Kidney (tissue), 14 donors: ENCODE measurements around the gene TCEA3. TPM values are rescaled to one million over a fixed set of nuclear protein-coding genes. Genes with fewer than 3 reads are reported as not detected.

Experiments used
- DNase-seq, 5 donors: peaks; one replicate each; pipeline ENCODE4 v3.0.0-alpha.2; 2013 to 2020
- FAIRE-seq: peaks from 2 replicates; lab custom pipeline; 2012; peaks lifted over from hg19 to GRCh38; lab: Jason Lieb, UNC
- H3K27ac ChIP-seq, 2 donors: one replicate each; pipeline ENCODE4 v1.7.0; 2013; ENCODE audit warnings: low read depth in 2 of 2, low read length in 2 of 2, inconsistent platforms in 1 of 2
- H3K27me3 ChIP-seq: one replicate; pipeline ENCODE4 v1.7.1; 2013; ENCODE audit warnings: low read length, inconsistent platforms; ENCODE audit not compliant: control insufficient read depth, insufficient read depth
- H3K36me3 ChIP-seq, 3 donors: one replicate each; pipeline versions ENCODE4 v1.7.0 to v1.7.1; 2013; ENCODE audit warnings: low read length in 3 of 3, control low read depth in 1 of 3, inconsistent platforms in 1 of 3; ENCODE audit not compliant: insufficient read depth in 3 of 3, control insufficient read depth in 2 of 3
- H3K4me1 ChIP-seq, 3 donors: one replicate each; pipeline versions ENCODE4 v1.7.0 to v1.7.1; 2013; ENCODE audit warnings: low read length in 3 of 3, inconsistent platforms in 1 of 3, low read depth in 1 of 3; ENCODE audit not compliant: control insufficient read depth in 2 of 3, insufficient read depth in 2 of 3
- H3K4me3 ChIP-seq, 3 donors: one replicate each; pipeline versions ENCODE4 v1.7.0 to v1.8.1; 2013; ENCODE audit warnings: low read length in 3 of 3, control low read depth in 1 of 3, inconsistent platforms in 1 of 3
- H3K9ac ChIP-seq, 3 donors: one replicate each; pipeline versions ENCODE4 v1.7.0 to v1.7.1; 2013; ENCODE audit warnings: low read length in 3 of 3, control low read depth in 1 of 3, inconsistent platforms in 1 of 3
- H3K9me3 ChIP-seq, 3 donors: one replicate each; pipeline versions ENCODE4 v1.7.0 to v1.7.1; 2013; ENCODE audit warnings: low read length in 3 of 3, control low read depth in 1 of 3, inconsistent platforms in 1 of 3; ENCODE audit not compliant: control insufficient read depth in 2 of 3, insufficient read depth in 1 of 3
- intact Hi-C: fragments of 100-400 bp; cut with DNase I; formaldehyde crosslinking; loops from one replicate; pipeline ENCODE4 v1.11.1; 2022
- polyA plus RNA-seq: library from polyadenylated mRNA; stranded (reverse); fragments of 350-450 nt; fragmentation: Illumina TruSeq; extraction: RNeasy Lipid Tissue Mini Kit (QIAGEN cat#74804); gene quantifications from one replicate; pipeline ENCODE4 v1.2.3, GENCODE V29; 2014; ENCODE audit warnings: low read depth, low replicate concordance; ENCODE audit not compliant: insufficient read depth
- total RNA-seq: library from RNA; stranded (reverse); fragmentation: NEBNext Ultra II Directional; extraction: Animal tissue kit (Norgen Biotek cat#: 25700); gene quantifications from one replicate; pipeline ENCODE4 v1.2.1, GENCODE V29; 2021
- TF ChIP-seq, protein P1 (sequence below): IDR thresholded peaks from 3 replicates; pipeline ENCODE4 v1.5.1; 2012; ENCODE audit warnings: mild to moderate bottlenecking, moderate library complexity, borderline replicate concordance; ENCODE audit not compliant: insufficient read depth; ENCODE audit errors: extremely low read depth
- donor health status: control.
- donor health status: control.
- donor health status: control.
- donor health status: control.
- donor health status: control.
- donor health status: DM: yes; HTN: yes; CAD: no.
- donor health status: Normal renal cell carcinoma (clear cell type).

The TCEA3 gene
- total and polyA plus RNA-seq, 2 donors from 2014 or later = 46.3 to 93.2 TPM

DNA sequence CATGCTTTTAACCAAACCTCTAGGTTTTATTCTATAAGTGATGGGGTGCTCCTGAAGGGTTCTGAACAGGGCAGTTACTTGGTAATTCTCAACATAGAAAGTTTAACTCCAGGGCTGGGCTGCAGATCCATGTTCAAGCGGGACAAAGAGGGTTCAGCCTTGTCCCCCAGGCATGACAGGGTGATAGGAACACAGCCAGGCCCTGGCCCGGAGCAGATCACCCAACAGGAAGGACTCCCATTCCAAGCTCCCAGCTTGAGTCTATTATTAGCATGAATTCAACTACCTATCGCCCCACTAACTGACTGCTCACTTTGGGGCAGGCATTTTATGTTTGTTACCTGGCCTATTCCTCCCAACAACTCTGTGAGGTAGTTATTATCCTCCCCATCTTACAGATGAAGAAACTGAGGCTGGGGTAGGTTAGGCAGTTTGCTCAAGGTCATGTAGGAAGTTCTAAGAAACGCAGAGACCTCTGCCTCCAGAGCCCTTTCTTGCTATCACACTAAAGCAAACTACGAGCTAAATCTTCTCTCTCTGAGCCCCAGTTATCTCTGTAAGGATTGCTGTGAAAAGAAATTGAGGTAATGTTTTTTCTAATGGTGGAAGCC, 44.9 kb upstream of the TCEA3 start:
- FAIRE-seq (no peak), DNase-seq (no peak)
- Histone ChIP-seq H3K36me3 (no peaks in the 10 kb centered on the region), H3K9me3 (no peaks in the 10 kb centered on the region), H3K9ac (no peak overlapping the region), H3K4me3 (no peak overlapping the region), H3K27ac (no peak overlapping the region), H3K27me3 (no peaks in the 10 kb centered on the region), H3K4me1 (peaks cover 0 to 28% (median 26%) of the 10 kb centered on the region in 3 donors)
- TF ChIP-seq, protein P1, sequence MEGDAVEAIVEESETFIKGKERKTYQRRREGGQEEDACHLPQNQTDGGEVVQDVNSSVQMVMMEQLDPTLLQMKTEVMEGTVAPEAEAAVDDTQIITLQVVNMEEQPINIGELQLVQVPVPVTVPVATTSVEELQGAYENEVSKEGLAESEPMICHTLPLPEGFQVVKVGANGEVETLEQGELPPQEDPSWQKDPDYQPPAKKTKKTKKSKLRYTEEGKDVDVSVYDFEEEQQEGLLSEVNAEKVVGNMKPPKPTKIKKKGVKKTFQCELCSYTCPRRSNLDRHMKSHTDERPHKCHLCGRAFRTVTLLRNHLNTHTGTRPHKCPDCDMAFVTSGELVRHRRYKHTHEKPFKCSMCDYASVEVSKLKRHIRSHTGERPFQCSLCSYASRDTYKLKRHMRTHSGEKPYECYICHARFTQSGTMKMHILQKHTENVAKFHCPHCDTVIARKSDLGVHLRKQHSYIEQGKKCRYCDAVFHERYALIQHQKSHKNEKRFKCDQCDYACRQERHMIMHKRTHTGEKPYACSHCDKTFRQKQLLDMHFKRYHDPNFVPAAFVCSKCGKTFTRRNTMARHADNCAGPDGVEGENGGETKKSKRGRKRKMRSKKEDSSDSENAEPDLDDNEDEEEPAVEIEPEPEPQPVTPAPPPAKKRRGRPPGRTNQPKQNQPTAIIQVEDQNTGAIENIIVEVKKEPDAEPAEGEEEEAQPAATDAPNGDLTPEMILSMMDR = no peak
- intact Hi-C loops = no loop called here

GRCh38 chr1:23466423-23466989, 42.0 kb upstream of the TCEA3 start:
- no peak for FAIRE-seq
- TF ChIP-seq, protein P1 = no peak

DNA sequence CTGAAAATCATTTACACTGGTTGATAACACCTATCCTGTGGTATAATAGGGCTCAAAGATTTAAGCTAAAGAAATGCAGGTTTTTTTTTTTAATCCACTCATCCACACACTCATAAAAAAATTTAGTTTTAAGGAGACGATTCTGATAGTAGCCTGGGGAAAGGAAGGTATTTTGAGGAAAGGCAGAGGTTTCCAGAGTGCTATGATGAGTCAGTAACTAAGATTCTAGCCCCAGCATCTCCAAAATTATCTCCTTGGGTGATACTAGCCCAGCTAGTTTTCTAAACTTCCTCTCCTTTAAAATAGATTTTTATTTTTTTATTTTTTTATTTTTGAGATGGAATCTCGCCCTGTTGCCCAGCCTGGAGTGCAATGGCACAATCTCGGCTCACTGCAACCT, 38.7 kb upstream of the TCEA3 start:
- Histone ChIP-seq H3K27ac (no peak overlapping the region), H3K27me3 (no peaks in the 10 kb centered on the region), H3K36me3 (no peaks in the 10 kb centered on the region), H3K4me3 (no peak overlapping the region), H3K9ac (no peak overlapping the region), H3K9me3 (no peaks in the 10 kb centered on the region), H3K4me1 (no peaks in the 10 kb centered on the region)
- DNase-seq = no peak
- TF ChIP-seq, protein P1 = no peak
- no peak for FAIRE-seq
- intact Hi-C loops = no loop called here

More at GRCh38 chr1:23466423-23466989, 42.0 kb upstream of the TCEA3 start:
- Histone ChIP-seq H3K36me3 (no peaks in the 10 kb centered on the region), H3K27me3 (no peaks in the 10 kb centered on the region), H3K4me1 (peaks cover 0 to 14% (median 12%) of the 10 kb centered on the region in 3 donors), H3K4me3 (no peak overlapping the region), H3K9ac (no peak overlapping the region), H3K27ac (no peak overlapping the region), H3K9me3 (no peaks in the 10 kb centered on the region)
- DNase-seq = peak in 1 of 5 donors; percentile 8
- intact Hi-C loops = no loop called here
